ENCODE measurements around the gene SFMBT2. TPM values are rescaled to one million over a fixed set of nuclear protein-coding genes. Genes with fewer than 3 reads are reported as not detected.

SFMBT2 gene
- total and polyA plus RNA-seq, 8 donors, result 4.1 to 12.6 (median 5.2) TPM

GRCh38 chr10:7291487-7292270, 119.2 kb downstream of the SFMBT2 start:
- no peak overlapping the region for H3K4me3 ChIP-seq
- no peaks in the 10 kb centered on the region for H3K4me1 ChIP-seq
- DNase-seq (no peak), ATAC-seq (no peak)
- no peaks in the 10 kb centered on the region for H3K36me3 ChIP-seq
- H3K27ac ChIP-seq, result no peak overlapping the region
- TF ChIP-seq CTCF (IDR thresholded peaks at IDR 0.05), result no peak
- H3K9me3 ChIP-seq, result no peaks in the 10 kb centered on the region
- H3K27me3 ChIP-seq, result no peaks in the 10 kb centered on the region
- intact Hi-C loops (cut with DNase I), result no loop called here

- intact Hi-C loops (cut with DNase I), result no loop called here
- ATAC-seq (no peak), DNase-seq (no peak)
- H3K36me3 ChIP-seq, result no peaks in the 10 kb centered on the region
- peaks cover 0 to 7% of the 10 kb centered on the region in 2 donors for H3K4me1 ChIP-seq
- TF ChIP-seq CTCF (IDR thresholded peaks at IDR 0.05), result no peak
- H3K4me3 ChIP-seq, result no peak overlapping the region
- no peaks in the 10 kb centered on the region for H3K27me3 ChIP-seq
- no peaks in the 10 kb centered on the region for H3K9me3 ChIP-seq
- H3K27ac ChIP-seq, result no peak overlapping the region
Observed at GRCh38 chr10:7288060-7288690, 122.7 kb downstream of the SFMBT2 start.

GRCh38 chr10:7287377-7287776, 123.5 kb downstream of the SFMBT2 start:
- H3K9me3 ChIP-seq, result no peaks in the 10 kb centered on the region
- no peak overlapping the region for H3K4me3 ChIP-seq
- intact Hi-C loops (cut with DNase I), result no loop called here
- peaks cover 0 to 7% of the 10 kb centered on the region in 2 donors for H3K4me1 ChIP-seq
- no peak overlapping the region for H3K27ac ChIP-seq
- DNase-seq (no peak), ATAC-seq (no peak)
- no peak for TF ChIP-seq CTCF (IDR thresholded peaks at IDR 0.05)
- no peaks in the 10 kb centered on the region for H3K36me3 ChIP-seq
- no peaks in the 10 kb centered on the region for H3K27me3 ChIP-seq

GRCh38 chr10:7285522-7286322, 125.1 kb downstream of the SFMBT2 start:
- Histone ChIP-seq H3K27me3 (no peaks in the 10 kb centered on the region), H3K4me1 (peaks cover 0 to 7% of the 10 kb centered on the region in 2 donors), H3K27ac (no peak overlapping the region), H3K36me3 (no peaks in the 10 kb centered on the region), H3K4me3 (no peak overlapping the region), H3K9me3 (no peaks in the 10 kb centered on the region)
- no peak for TF ChIP-seq CTCF (IDR thresholded peaks at IDR 0.05)
- DNase-seq (peak in 2 of 4 donors; percentile 22 to 23), ATAC-seq (peak; percentile 34)
- intact Hi-C loops (cut with DNase I), result no loop called here

- Histone ChIP-seq H3K9me3 (no peaks in the 10 kb centered on the region), H3K4me3 (no peak overlapping the region), H3K27ac (no peak overlapping the region), H3K27me3 (no peaks in the 10 kb centered on the region), H3K4me1 (peaks cover 0 to 7% of the 10 kb centered on the region in 2 donors), H3K36me3 (no peaks in the 10 kb centered on the region)
- no peak for TF ChIP-seq CTCF (IDR thresholded peaks at IDR 0.05)
- intact Hi-C loops (cut with DNase I), result no loop called here
- no peak for ATAC-seq
- no peak for DNase-seq
Observed at GRCh38 chr10:7283246-7283645, 127.6 kb downstream of the SFMBT2 start.

Measured in left lung (tissue), 10 donors.